Upper lobe of left lung (tissue), 6 donors: ENCODE data around the gene FCN3. TPM values are rescaled to one million over a fixed set of nuclear protein-coding genes. Genes with fewer than 3 reads are reported as not detected.
A peak's percentile ranks its signal among the peaks of the same experiment; 100 is the strongest.

Source experiments
- ATAC-seq, 2 donors: fragments of 200-7000 bp; cut with Tn5 transposase; one replicate each; pipeline ENCODE4 v1.9.1; 2022; ENCODE audit warnings: mild to moderate bottlenecking in 2 of 2, moderate library complexity in 2 of 2; ENCODE audit not compliant: low FRiP score in 2 of 2
- DNase-seq, 2 donors: peaks; one replicate each; pipeline ENCODE4 v3.0.0-alpha.2; 2019 to 2020
- H3K27ac ChIP-seq, 4 donors: fragments of 200-600 bp; sonication (generic); one replicate each; pipeline ENCODE4 v1.5.1; 2016 to 2019
- H3K27me3 ChIP-seq, 4 donors: fragments of 200-600 bp; sonication (generic); one replicate each; pipeline ENCODE4 v1.5.1; 2017 to 2019
- H3K36me3 ChIP-seq, 4 donors: fragments of 200-600 bp; sonication (generic); one replicate each; pipeline ENCODE4 v1.5.1; 2016 to 2019
- H3K4me1 ChIP-seq, 4 donors: fragments of 200-600 bp; sonication (generic); one replicate each; pipeline ENCODE4 v1.5.1; 2018 to 2019
- H3K4me3 ChIP-seq, 4 donors: fragments of 200-600 bp; sonication (generic); one replicate each; pipeline ENCODE4 v1.5.1; 2017 to 2019; ENCODE audit warnings: mild to moderate bottlenecking in 2 of 4, moderate library complexity in 1 of 4
- H3K9me3 ChIP-seq, 4 donors: fragments of 200-600 bp; sonication (generic); one replicate each; pipeline ENCODE4 v1.5.1; 2018 to 2019
- CTCF ChIP-seq, 6 experiments: fragments of 450-650 bp in 4 of 6; fragments of 200-600 bp in 2 of 6; sonication (generic) in 2 of 6; IDR thresholded peaks; one replicate each; pipeline ENCODE4 v1.5.1; 2016 to 2019; ENCODE audit warnings: antibody characterized with exemption in 6 of 6
- EP300 ChIP-seq, 4 donors: sonication (generic); formaldehyde crosslinking; IDR thresholded peaks; one replicate each; pipeline ENCODE4 v1.5.1; 2017; ENCODE audit warnings: antibody characterized with exemption in 4 of 4, control low read depth in 2 of 4
- POLR2A ChIP-seq, 4 donors: fragments of 450-650 bp; IDR thresholded peaks; one replicate each; pipeline ENCODE4 v1.5.1; 2016 to 2017; ENCODE audit warnings: antibody characterized with exemption in 4 of 4, mild to moderate bottlenecking in 2 of 4
- POLR2AphosphoS5 ChIP-seq, 2 donors: sonication (generic); formaldehyde crosslinking; IDR thresholded peaks; one replicate each; pipeline ENCODE4 v1.5.1; 2017; ENCODE audit warnings: antibody characterized with exemption in 2 of 2
- WGBS, 2 donors: methylation state at CpG; one replicate each; pipeline ENCODE4 v1.1.5; 2017 to 2018; 5-methylcytosine and 5-hydroxymethylcytosine counted together
- total RNA-seq, 6 donors: library from RNA; depleted of rRNA in 4 of 6; stranded (reverse); fragments of >200 nt in 4 of 6; gene quantifications; one replicate each; pipeline versions ENCODE4 v1.1.0 to v1.2.1, GENCODE V29; 2016 to 2021
- donor health status: DM: no; HTN: no; CAD: no; lungs with moderate emphysema.
- donor health status: DM: no; HTN: yes; CAD: no; lungs with severe emphysema.

Gene FCN3
- total RNA-seq, 6 donors from 2014 or later: 145 to 1,319 (median 555) TPM

- ATAC-seq (no peak), DNase-seq (no peak)
- no peaks in the 10 kb centered on the region for H3K9me3 ChIP-seq
- 77 to 86% methylated on average over 12 of the region's 14 CpGs for WGBS, 2 donors
- no peak overlapping the region for H3K4me3 ChIP-seq
- TF ChIP-seq POLR2AphosphoS5 (IDR thresholded peaks at IDR 0.05) (peak in 1 of 2 donors; percentile 40), EP300 (IDR thresholded peaks at IDR 0.05) (no peak)
- H3K4me1 ChIP-seq: peaks cover 22 to 53% (median 45%) of the 10 kb centered on the region in 4 donors
- no peaks in the 10 kb centered on the region for H3K27me3 ChIP-seq
- no peak overlapping the region for H3K27ac ChIP-seq
- peaks cover 0 to 14% (median 1%) of the 10 kb centered on the region in 4 donors for H3K36me3 ChIP-seq
Measured at GRCh38 chr1:27346991-27347624, 27.5 kb downstream of the FCN3 start.

GRCh38 chr1:27346357-27346756 is 28.3 kb downstream of the FCN3 start:
- TF ChIP-seq POLR2AphosphoS5 (IDR thresholded peaks at IDR 0.05): no peak
- no peak for TF ChIP-seq CTCF (IDR thresholded peaks at IDR 0.05)
- H3K4me1 ChIP-seq: peaks cover 24 to 58% (median 49%) of the 10 kb centered on the region in 4 donors
- no peak overlapping the region for H3K4me3 ChIP-seq
- H3K9me3 ChIP-seq: no peaks in the 10 kb centered on the region
- no peaks in the 10 kb centered on the region for H3K27me3 ChIP-seq
- no peak for ATAC-seq
- no peak for DNase-seq
- WGBS, 2 donors: 89 to 91% methylated on average over 7 to 8 of the region's 8 CpGs
- no peak overlapping the region for H3K27ac ChIP-seq
- peaks cover 0 to 9% (median 1%) of the 10 kb centered on the region in 4 donors for H3K36me3 ChIP-seq

- no peak overlapping the region for H3K27ac ChIP-seq
- H3K36me3 ChIP-seq: peaks cover 0 to 2% (median 0%) of the 10 kb centered on the region in 4 donors
- no peaks in the 10 kb centered on the region for H3K9me3 ChIP-seq
- WGBS, 2 donors: 88 to 90% methylated on average over 11 to 12 of the region's 12 CpGs
- ATAC-seq: no peak
- DNase-seq: peak in 1 of 2 donors; percentile 73
- H3K4me1 ChIP-seq: peaks cover 17 to 50% (median 42%) of the 10 kb centered on the region in 4 donors
- TF ChIP-seq EP300 (IDR thresholded peaks at IDR 0.05) (no peak), POLR2AphosphoS5 (IDR thresholded peaks at IDR 0.05) (no peak), CTCF (IDR thresholded peaks at IDR 0.05) (no peak), POLR2A (IDR thresholded peaks at IDR 0.05) (no peak)
- H3K4me3 ChIP-seq: no peak overlapping the region
- H3K27me3 ChIP-seq: no peaks in the 10 kb centered on the region
Measured at GRCh38 chr1:27345272-27345671, 29.4 kb downstream of the FCN3 start.

DNA sequence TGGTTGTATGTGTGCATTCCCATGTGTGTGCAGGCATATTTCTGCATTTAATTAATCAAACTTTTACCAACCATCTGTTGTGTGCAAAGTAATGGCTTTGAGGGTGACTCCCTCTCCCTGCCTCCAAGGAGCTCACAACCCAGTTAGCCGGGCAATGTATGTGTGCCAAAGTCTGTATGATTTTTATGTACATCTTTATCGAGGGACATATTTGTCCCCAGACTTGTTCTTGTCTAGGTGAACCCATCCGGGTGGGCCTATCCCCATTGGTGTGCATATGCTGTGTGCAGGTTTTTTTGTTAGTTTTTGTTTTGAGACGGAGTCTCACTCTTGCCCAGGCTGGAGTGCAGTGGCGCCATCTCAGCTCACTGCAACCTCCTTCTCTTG is 31.0 kb downstream of the FCN3 start:
- 46 to 51% methylated on average over 5 of the region's 5 CpGs for WGBS, 2 donors
- Histone ChIP-seq H3K4me1 (peaks cover 5 to 35% (median 25%) of the 10 kb centered on the region in 4 donors), H3K9me3 (no peaks in the 10 kb centered on the region), H3K27ac (peak overlapping the region; percentile 68 to 91 (median 89)), H3K36me3 (peaks cover 0 to 1% (median 0%) of the 10 kb centered on the region in 4 donors), H3K4me3 (peak overlapping the region in 3 of 4 donors; percentile 40 to 57 (median 54)), H3K27me3 (no peaks in the 10 kb centered on the region)
- ATAC-seq (no peak), DNase-seq (no peak)
- TF ChIP-seq POLR2A (IDR thresholded peaks at IDR 0.05) (no peak), POLR2AphosphoS5 (IDR thresholded peaks at IDR 0.05) (no peak), CTCF (IDR thresholded peaks at IDR 0.05) (no peak), EP300 (IDR thresholded peaks at IDR 0.05) (no peak)

GRCh38 chr1:27342778-27343638 is 31.6 kb downstream of the FCN3 start:
- peak; percentile 83 to 87 for DNase-seq
- Histone ChIP-seq H3K27me3 (no peaks in the 10 kb centered on the region), H3K9me3 (no peaks in the 10 kb centered on the region), H3K4me1 (peaks cover 5 to 33% (median 24%) of the 10 kb centered on the region in 4 donors), H3K4me3 (peak overlapping the region; percentile 35 to 57 (median 47)), H3K27ac (peak overlapping the region; percentile 68 to 91 (median 89)), H3K36me3 (peaks cover 0 to 3% (median 0%) of the 10 kb centered on the region in 4 donors)
- WGBS, 2 donors: 38 to 41% methylated on average over 18 to 23 of the region's 31 CpGs
- peak in 2 of 4 donors; percentile 3 to 42 for TF ChIP-seq POLR2A (IDR thresholded peaks at IDR 0.05)
- TF ChIP-seq CTCF (IDR thresholded peaks at IDR 0.05): no peak
- peak; percentile 13 to 41 for TF ChIP-seq POLR2AphosphoS5 (IDR thresholded peaks at IDR 0.05)
- no peak for TF ChIP-seq EP300 (IDR thresholded peaks at IDR 0.05)
- peak; percentile 49 to 72 for ATAC-seq
